Limb (tissue), 2 donors: Measurements from ENCODE around the gene BMI1.
A peak's percentile ranks its signal among the peaks of the same experiment; 100 is the strongest.

Experiments
- DNase-seq, 2 donors: peaks; one replicate each; pipeline ENCODE4 v3.0.0-alpha.2; 2016; ENCODE audit errors: extremely low spot score in 2 of 2

The BMI1 gene

GRCh38 chr10:22319547-22319979 lies 1.3 kb upstream of the BMI1 start:
- no peak for DNase-seq

- DNase-seq, result no peak
These were observed 830 bp upstream of the BMI1 start for GRCh38 chr10:22319980-22320558.

- DNase-seq, result peak in 1 of 2 donors; percentile 66
These were observed 441 bp downstream of the BMI1 start for GRCh38 chr10:22321156-22321923.

DNA sequence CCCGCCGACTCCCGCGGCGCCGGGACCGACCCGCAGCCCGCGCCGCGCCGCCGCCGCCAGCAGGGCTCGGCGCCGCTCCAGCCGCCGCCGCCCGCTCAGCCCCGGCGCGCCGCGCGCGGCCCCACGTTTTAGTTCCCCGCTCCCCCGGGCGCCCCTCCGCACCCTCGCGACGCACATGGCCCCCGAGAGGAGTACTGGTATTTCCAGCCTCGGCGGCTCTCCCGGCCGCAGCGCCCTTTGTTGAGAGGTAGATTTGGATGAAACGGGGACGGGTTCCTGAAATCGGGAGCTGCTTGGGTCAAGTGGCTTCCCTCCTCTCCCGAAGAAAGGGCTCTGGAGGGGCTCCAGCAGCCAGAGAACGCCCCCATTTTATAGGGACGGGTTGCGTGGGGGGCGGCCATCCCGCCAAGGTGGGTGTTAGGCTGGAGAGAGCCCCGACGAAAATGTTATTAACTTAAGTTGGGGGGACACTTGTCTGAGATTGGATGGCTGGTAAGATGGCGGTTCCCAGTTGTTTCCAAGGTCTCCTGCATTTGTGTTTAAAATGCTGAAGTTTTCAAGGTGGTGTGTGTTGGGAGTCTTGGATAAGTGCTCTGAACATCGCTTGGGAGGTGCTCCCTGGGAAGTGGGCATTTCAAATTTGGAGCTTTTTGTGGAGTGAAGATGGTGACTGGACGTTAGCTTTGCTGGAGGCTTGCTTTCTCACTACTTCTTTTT lies 1.2 kb downstream of the BMI1 start:
- DNase-seq, result peak in 1 of 2 donors; percentile 71

GRCh38 chr10:22322641-22323160 lies 1.8 kb downstream of the BMI1 start:
- no peak for DNase-seq

- no peak for DNase-seq
These were observed 2.8 kb downstream of the BMI1 start for GRCh38 chr10:22323538-22324305.

DNA sequence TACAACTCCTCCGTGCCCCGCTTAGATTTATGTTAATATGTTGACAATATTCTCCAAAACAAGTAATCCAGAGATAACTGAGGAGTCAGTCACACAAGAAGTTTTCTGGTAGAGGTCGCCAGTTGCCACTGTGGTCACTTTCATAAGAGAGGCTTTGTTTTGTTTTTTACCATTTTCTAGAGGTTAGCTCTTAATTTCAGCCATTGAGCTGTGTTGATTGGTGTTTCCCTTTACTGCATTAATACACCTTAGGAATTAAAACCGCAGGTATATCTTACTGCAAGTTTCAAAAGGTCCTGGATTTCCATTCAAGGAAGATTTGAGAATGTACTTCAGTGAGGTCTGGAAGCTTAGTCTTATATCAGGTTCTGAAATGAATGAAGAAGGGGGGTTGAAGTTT lies 3.5 kb downstream of the BMI1 start:
- no peak for DNase-seq

DNA sequence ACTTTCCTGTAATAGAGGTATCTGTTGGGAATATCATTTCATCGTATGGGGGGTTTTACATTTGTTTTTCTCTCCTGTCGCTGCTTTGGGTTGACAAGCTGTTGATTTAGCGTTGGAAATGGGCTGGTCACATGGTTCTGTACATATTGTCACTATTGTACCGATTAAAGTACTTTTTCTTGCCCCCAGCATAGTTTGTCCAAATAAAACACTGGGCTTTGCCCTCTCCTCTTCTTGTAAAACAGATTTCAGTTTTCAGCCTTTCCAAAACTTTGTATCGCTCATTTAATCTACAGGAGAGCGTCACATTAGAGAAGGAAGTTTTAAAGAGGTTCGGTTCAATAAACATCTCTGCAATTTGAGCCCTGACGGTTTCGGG lies 4.0 kb downstream of the BMI1 start:
- DNase-seq, result no peak

GRCh38 chr10:22325272-22326144 lies 4.6 kb downstream of the BMI1 start:
- DNase-seq, result peak in 1 of 2 donors; percentile 82

- DNase-seq, result no peak
These were observed 5.3 kb downstream of the BMI1 start for GRCh38 chr10:22326145-22326702.

- DNase-seq, result no peak
These were observed 8.3 kb downstream of the BMI1 start for GRCh38 chr10:22329150-22329549.

- DNase-seq, result no peak
These were observed 11.3 kb downstream of the BMI1 start for GRCh38 chr10:22332116-22332692.

DNA sequence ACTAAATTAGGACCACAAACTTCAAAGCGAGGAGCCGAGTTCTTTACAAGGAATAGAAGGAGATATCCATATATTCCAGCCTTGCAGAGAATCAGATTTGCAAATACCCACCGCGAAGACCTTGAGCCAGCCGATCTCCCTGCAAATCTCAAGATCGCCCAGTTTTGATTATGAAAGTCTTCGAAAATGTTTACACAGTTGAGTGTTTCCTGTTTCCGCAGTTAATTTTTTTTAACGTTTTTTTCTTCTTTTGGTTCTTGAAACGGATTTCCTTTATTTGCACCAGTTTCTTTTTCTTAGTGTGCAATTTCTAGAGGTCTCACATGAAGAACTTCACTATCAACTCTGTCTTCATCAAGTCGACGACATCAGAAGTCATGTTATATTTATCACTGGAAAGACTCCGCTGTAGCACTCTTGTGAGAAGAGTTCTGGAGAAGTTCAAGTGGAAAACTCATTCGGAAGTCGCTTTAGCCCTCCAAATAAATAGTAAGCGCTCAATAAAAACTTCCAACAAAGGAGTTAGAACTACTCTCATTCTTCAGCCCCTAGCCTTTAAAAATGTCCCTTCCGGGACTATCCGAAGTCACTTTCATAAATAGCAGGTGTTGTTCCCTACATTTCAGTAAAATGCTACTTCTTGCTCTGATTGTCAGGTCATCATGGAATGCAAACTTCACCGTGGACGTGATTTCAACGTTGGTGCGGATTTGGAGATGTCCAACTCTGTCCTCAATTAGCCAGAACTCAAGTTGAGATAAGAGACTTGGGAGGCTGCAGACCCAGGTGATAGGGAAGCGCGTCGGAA lies 12.5 kb downstream of the BMI1 start:
- no peak for DNase-seq

- no peak for DNase-seq
These were observed 13.0 kb downstream of the BMI1 start for GRCh38 chr10:22333975-22334282.

GRCh38 chr10:22334414-22335172 lies 13.7 kb downstream of the BMI1 start:
- DNase-seq, result peak in 1 of 2 donors; percentile 78

- peak in 1 of 2 donors; percentile 80 for DNase-seq
These were observed 14.5 kb downstream of the BMI1 start for GRCh38 chr10:22335173-22335933.

DNA sequence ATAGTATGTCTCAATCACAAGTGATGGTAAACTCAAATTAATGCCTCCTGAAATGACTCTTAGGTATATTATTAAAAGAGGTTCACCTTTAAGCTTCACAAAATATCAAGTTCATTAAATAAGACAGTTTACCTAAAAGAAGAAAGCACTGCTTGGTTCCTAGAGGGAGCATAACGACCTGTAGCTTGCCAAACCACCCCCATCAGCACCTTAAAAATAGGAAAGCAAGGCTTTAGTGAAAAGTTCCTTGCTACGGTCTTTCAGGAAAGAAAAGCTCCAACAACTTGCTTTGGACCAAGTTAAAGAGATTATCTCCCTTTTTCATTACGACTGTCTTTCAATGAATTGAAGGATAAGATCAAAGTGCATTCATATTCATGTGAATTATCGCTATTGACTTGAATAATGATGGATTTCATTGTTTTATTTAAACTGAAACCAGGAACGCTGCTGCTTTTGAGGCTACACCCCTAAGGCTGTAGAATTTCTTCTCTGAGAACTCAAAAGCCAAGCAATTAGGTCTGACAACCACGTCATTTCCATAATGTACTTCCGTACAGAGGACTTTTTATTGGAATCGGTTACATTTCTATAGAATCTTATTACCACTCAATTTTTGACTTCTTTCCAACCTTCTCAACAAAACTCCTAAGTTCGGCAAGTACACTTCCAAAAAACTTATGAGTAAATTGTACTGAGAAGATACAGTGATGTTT lies 17.4 kb downstream of the BMI1 start:
- DNase-seq, result no peak
